GM21360 (cell line): Measurements from ENCODE around the gene EPHA7.

Experiments used
- ATAC-seq: cut with Tn5 transposase; IDR thresholded peaks from one replicate; pipeline ENCODE4 v1.9.1; 2021; ENCODE audit warnings: mild to moderate bottlenecking, moderate library complexity; ENCODE audit not compliant: unreplicated experiment

EPHA7 gene

DNA sequence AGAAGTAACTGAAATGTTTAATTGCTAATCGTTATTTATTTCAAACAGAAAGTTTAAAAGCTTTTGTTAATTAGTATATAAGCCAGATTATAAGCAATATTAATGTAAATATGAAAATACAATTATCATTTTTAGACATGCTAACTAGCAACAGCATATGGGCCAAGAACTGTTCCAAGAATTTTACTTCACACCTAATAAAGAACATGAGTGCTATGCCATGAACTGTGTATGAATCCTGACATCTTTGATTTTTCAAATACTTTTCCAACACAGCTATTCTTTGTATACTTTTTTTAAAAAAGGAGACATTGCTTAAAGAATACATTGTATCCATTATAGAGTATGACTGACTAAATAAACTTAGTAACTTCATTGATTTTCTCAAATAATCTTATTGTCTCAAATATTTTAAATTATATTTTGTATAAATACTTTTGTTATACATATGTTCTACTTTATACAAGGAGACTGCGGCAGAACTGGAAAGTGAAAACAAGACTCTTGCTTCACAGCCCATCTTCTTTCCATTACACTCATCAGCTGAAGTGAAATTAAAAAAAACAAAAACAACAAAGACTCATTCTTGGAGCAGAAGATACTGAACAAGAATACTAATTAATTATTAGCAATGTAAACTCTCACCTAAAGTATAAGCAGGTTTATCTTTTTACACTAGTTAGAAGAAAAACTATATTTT, 89.9 kb downstream of the EPHA7 start:
- no peak for ATAC-seq

DNA sequence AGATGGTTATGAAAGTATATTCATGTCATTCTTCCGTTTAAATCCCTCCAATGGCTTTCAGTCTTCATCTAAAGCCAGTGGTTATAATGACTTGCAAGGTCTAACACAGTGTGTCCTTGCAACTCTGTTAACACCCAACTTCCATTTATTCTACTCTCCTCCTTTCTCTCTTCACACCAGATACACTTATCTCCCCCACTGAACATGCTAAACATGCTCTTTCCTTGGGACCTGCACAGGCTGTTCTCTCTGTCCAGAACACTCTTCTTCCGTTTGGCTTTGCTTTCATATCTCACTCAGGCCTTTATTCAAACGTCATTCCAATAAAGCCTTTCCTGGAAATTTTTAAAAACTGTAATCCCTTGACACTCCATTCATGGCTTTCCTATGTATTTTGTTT, 91.5 kb downstream of the EPHA7 start:
- ATAC-seq, result no peak

DNA sequence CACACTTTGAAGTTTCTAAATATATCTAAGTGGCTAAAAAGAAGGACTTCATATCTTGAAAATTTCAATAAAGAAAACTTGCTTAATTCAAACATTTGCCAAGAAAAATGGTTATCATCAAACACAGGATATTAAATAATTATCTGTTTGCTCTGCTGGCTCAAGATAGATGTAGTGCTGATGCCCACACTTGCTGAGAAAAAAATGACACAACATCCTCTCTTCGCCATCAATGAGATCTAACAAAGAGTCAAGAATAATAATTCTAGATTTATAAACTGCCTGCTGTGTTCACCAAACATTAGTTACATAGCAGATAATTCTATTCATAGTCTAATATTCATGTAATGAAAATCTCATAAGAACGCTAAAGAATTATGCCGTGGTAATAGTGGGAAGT, 93.6 kb downstream of the EPHA7 start:
- no peak for ATAC-seq

DNA sequence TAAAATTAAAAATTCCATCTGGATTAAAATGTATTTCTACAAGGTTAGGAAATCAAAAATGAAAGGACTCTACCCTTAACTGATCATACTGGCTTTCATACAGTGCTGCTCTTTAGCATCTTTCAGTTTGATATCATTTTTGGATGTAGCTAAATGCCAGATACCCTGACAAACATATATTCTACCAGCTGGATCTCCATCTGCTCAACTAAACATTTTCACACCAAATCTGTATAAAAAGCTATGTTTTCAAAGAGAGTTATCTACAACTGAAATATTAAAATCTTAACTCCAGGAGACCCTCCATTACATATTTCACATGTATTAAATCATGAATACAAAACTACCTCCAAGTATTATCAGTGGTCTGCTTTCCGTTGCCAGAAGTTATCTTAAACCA, 95.7 kb downstream of the EPHA7 start:
- ATAC-seq, result no peak

DNA sequence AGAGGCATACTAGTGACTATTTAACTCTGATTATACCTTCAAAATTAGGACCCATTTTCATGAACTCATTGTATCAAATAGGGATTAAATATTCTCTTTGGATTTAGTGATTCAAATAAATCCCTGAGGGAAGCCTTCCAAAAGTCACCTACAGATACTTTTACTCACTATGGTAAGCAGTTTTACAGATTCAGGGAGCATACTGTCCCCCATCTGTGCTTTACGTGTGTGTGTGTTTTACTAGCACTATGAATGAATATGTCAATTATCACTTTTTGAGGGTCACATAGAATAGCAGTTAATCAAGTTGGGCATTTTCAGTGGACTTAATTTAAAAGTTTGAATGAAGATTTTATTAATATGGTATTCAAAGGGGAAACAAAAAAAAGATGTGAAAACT, 96.7 kb downstream of the EPHA7 start:
- no peak for ATAC-seq

DNA sequence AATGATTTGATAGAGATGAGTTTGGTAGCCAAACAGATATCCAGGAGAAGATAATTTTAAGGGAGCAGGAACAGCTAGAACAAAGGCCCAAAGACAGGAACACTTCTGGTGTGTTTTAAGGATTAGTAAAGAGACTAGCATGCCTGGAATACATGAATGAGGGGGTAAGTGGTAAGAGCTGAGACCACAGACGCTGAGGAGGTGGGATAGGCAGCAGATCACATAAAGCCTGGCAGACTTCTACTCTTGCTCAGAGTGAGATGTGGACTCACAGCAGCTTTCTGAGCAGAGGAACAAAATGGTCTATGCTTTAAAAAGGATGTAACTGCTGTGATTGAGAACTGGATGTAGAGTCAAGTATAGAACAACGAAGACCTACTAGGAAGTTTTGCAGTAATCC, 100.1 kb downstream of the EPHA7 start:
- ATAC-seq, result no peak

DNA sequence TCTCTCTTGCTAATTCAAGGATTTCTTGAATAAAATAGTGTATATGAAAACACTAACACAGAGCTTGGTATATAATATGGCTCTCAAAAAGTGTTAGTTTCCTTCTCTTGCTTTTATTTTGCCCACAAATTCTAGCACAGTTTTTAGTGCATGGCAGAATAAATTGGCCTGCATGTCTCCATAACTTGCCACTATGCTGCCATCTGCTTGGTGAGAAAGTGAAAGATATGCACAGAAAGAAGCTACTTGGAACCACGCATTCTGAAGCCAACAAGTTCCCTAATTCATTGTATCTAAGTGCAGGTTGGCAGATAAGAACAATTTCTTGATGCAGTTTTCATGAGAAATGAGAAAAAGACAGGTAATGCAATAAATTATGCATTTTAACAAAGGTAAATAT, 101.2 kb downstream of the EPHA7 start:
- no peak for ATAC-seq

DNA sequence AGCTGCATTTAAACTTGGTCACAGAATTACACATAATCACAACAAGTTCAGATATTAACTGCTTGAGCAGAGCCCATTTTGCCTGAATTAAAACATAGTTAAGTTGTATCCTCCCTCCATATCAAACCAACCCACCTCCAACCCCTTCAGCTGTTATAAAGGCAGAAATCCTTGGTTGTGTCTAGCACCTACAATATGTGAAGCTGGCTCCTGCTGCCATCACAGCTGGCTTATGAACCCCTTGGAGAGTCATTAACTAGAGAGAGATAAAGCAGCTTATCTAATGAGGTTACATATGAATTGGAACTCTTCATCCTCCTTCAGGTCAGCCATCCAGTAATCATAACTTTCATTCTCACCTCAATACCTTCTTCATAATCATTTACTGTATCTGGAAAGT, 101.8 kb downstream of the EPHA7 start:
- ATAC-seq, result no peak

DNA sequence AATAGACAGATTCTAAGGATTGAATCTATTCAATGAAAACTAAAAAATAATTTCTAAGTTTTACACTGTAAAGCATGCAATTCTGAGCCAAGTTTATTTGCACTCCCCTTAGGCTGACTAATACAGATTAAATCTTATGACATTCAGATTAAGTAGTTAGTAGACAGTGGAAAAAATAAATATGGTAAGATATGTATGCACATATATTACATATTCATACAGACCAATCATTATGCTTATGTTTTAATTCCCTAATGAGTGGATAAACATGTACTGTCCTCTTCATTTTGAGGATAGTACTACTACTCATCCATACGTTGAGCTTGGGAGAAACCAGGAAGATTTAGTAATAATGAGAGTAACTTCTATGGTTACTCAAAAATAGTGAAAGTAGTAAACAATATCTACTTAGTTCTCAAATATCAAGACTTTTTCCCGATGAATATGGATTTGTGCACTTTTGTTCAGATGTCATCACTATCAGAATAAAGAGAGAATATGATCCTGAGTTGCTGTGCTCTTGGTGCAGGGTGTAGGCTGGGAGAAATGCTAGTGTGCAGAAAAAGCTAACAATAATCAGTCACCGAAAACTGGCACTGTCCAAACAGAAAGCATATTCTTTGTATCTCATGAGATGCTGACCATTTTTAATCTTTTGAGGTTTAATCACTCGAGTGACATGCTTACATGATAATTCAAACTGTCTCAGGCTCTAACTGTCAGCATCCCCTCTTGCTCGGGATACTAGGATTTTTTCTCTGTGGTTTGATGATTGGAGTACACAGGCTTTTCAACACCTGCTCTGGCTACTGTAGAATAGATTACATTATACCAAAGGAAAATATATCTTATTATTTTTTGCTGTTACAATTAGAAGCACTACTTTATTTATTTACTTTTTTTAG, 111.6 kb downstream of the EPHA7 start:
- no peak for ATAC-seq

DNA sequence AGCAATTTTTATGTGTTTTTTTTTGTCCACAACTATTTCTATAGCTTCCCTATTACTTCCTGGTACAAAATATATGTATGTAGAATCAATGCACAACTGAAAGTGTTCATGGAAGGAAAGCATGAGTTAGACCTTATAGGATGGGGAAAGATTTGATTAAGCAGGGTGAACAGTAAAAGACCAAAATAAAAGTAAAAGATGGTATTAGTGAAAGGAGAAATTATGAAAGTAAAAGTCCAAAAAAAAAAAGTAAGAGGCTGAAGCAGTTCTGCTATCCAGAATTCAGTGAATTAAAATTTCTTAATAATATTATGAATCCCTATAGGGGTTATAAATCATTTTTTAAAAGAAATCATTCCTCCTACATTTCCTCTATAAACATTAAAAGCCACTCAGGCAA, 114.3 kb downstream of the EPHA7 start:
- no peak for ATAC-seq

DNA sequence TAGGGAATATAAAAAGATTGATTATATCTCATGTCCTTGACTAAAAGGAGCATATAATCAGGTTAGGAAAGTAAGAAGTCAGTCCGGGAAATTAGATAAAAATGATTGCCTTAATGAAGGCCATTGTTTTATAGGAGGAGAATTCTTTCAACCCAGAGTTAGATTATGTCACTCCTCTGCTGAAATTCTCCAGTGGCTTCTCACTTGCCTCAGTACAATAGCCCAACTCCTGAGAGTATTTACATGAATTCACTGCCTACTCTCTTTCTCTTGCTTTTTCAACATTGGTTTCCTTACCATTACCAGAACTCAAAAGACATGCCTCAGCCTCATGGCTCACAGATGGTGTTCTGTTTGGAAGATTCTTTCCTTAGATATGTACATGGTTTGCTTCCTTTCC, 114.9 kb downstream of the EPHA7 start:
- ATAC-seq, result no peak

DNA sequence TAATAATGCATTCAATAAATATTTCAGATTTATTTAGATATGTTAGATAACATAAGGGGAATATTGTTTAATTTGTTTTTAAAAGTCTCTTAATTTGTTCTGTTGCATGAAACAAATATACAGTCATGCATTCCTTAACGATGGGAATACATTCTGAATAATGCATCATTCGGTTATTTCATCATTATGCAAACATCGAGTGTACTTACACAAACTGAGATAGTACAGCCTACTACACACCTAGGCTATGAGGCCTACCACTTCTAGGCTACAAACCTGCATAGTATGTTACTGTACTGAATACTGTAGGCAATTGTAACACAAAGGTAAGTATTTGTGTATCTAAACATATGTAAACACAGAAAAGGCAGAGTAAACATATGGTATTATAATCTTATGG, 118.7 kb downstream of the EPHA7 start:
- ATAC-seq, result no peak

DNA sequence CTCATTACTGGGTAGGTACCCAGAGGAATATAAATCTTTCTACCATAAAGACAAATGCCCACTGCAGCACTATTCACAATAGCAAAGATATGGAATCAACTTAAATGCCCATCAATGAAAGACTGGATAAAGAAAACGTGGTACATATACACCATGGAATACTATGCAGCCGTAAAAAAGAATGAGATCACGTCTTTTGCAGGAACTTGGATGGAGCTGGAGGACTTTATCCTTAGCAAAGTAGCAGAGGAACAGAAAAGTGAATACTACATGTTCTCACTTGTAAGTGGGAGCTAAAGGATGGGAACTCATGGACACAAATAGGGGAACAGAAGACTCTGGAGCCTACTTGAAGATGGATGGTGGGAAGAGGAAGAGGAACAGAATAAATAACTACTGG, 119.7 kb downstream of the EPHA7 start:
- no peak for ATAC-seq

DNA sequence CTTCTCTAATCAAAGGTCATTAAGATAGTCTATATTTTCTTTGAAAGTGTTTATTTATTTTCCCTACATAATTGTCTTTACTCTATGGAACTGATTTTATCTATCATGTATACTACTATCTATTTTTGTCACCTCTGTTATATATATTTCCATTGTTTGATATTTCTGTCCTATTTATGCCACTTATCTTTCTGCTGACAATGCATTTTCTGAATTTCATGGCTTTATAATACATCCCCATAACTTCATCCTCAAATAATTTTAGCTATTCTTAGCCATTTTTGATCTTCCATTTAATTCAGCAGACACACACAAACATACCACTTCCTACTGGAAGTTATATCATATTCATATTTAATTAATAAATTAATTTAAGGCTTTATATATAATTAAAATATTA, 123.7 kb downstream of the EPHA7 start:
- ATAC-seq, result no peak

DNA sequence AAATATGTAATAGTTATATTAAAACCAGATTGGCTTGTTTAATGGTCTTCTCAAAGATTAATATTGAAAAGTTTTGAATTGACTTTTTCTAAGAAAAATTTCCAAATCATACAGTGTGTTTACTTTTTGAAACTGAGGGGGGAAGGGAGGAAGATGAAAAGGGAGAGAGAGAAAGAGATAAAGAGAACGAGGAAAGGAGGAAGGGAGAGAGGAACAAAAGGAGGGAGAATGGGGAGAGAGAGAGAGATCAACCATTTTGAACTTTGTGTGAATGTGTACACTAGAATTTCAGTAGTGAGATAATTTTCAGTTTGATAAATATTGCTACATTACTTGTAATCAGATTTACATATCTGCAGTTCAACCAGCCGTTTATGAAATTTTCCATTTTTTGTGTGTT, 124.5 kb downstream of the EPHA7 start:
- no peak for ATAC-seq

DNA sequence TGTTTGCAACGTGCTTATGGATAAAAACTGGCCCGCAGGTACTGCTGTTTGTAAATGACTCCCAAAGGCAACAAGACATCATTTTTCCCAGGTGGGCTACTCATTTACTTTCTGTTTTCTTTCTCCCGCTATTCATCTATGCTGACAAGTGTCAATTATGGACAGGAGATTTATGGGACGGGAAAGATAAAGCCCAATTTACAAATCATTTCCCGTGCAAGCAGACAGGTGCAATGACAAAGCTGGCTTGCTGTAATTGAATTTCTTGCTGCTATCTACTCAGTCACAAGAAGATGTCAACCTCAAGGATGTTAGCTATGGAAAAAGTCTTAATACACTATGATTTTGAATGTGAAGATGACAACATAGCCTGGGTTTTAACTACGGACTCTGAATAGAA, 125.5 kb downstream of the EPHA7 start:
- ATAC-seq, result no peak

DNA sequence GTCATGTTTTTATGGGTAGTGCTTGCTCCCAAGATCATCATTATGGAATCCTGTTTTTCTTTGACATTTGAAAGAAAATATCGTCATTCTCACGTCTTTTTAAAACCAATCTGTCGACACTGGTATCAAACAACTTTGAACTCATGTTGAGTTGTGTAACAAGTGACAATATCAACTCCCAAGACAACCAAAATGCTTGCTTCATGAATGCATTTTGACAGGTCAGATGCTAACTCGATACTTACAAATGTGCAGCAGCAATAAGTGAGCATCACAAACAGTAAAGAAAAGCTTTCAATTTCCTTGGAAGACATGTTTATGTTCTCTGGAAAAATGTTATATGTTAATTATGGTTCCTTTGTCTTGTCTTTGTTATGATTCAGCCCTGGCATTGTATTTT, 125.9 kb downstream of the EPHA7 start:
- no peak for ATAC-seq

DNA sequence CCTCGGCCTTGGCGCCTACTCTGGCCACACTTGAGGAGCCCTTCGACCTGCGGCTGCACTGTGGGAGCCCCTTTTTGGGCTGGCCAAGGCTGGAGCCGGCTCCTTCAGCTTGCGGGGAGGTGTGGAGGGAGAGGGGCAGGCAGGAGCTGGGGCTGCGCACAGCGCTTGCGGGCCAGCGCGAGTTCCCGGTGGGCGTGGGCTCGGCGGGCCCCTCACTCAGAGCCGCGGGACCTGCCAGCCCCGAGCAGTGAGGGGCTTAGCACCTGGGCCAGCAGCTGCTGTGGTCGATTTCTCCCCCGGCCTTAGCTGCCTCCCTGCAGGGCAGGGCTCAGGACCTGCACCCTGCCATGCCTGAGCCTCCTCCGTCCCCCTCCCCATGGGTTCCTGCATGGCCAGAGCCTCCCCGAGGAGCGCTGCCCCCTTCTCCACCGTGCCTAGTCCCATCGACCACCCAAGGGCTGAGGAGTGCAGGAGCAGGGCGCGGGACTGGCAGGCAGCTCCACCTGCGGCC, 136.8 kb downstream of the EPHA7 start:
- ATAC-seq, result no peak

DNA sequence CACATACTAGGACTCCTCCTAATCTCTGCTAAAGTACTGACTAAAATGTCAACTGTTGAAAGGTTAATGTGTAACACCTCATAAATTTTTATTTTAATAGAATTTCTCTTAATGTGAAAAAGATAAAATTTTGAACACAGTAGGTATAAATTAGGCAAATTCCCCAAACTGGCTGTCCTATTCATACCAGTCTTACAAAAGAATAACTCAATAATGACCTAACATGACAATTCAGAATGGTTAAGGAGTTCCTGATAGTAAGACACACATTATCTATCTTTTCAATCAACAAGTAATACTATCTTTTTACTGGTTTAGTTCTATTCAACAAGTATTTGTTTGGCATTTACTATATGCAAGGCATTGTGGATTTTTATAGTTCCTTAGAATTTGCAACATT, 141.1 kb downstream of the EPHA7 start:
- no peak for ATAC-seq

DNA sequence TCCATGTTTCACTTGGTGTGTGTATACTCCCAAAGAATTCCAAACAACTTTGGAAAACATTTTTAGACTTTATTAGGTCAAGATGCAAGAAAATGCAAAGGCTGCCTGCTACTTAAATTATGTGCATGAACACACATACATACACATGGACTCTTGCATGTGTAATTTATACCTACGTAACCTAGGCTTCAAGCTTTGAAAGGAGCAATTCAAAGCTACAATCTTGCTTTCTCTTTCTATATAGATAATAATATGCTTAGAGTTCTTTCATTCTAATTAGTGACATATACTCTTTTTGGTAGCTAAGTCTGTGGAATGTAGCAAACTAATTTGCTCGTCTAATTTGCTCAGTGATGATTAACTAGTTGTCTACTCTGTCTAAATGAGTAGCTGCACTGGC, 146.5 kb downstream of the EPHA7 start:
- no peak for ATAC-seq

DNA sequence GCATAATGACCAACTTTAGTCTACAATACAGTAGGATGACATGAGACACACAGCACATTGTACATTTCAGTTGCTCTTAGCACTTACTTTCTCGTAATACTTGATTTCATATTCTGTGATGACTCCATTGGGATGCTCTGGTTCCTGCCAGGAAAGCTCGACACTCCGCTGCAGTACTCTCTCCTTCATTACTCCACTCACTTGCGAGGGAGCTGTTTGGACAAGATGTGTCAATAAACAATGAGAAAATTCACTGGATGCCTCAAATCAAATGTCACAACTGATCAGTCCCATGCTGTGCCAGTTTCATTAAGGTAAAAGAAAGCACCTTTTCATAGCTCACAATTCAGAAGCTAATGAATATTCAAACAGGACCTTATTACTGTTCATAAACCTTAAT, 147.1 kb downstream of the EPHA7 start:
- no peak for ATAC-seq

DNA sequence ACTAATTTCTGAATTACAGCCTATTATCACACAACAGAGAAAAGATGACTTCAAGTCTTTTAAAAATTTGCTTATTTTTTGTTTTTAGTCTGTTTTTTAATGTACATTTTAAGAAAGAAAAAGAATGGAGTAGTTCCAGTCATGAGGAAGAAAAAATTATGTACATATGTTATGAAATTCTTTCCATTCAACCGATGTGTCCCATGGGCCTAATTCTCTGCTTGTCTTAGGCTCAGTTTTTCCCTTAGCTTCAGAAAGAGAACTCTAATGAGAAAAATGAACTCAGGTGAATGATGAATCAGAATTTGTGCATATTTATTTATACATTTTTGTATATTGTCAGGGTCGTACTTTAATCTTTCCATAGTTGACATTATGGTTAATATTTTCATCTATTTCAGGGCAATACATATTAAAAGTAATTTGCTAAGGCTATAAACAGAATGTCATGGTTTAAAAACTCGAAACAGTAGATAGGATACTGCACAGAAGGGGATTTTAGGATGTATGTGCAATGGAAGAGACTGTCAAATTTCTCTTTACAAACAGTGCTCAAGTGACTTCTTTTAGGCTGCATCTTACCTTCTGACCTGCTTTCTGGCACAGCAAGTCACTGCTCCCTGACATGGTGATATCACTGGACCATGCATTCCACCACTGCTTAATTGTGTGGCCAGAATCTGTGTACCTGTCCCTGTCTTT, 153.1 kb downstream of the EPHA7 start:
- no peak for ATAC-seq
